Loucy (cell line): ENCODE data around the gene EFNA5.

Experiments
- EZH2phosphoT487 ChIP-seq: fragments of 200-600 bp; IDR thresholded peaks from 2 replicates; pipeline ENCODE4 v1.6.1; 2018; ENCODE audit warnings: antibody characterized with exemption, mild to moderate bottlenecking, moderate library complexity, borderline replicate concordance
- TF ChIP-seq, protein P1 (sequence below): fragments of 200-600 bp; sonication (generic); conservative IDR thresholded peaks from 2 replicates; pipeline ENCODE4 v1.5.1; 2014; ENCODE audit warnings: mild to moderate bottlenecking, antibody characterized with exemption, low read length

DNA sequence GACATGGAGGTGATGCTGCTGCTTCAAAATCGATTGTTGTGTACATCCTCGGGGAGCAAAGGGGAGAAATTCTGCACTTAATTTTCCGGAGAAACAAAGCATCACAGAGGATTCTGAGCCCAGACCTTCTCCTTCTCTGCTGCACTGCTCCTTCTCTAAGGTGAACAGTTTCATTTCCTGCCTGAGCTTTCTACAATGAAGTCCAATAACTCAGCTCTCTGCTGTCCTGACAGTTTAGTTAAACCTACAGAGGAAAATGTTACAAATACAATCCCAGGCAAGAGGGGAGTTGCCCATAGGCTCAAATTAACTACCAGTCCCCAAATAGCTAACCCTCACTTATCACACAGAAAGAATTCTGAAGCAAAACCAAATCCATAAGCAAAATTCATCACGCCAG lies 206.3 kb downstream of the EFNA5 start:
- TF ChIP-seq, protein P1, sequence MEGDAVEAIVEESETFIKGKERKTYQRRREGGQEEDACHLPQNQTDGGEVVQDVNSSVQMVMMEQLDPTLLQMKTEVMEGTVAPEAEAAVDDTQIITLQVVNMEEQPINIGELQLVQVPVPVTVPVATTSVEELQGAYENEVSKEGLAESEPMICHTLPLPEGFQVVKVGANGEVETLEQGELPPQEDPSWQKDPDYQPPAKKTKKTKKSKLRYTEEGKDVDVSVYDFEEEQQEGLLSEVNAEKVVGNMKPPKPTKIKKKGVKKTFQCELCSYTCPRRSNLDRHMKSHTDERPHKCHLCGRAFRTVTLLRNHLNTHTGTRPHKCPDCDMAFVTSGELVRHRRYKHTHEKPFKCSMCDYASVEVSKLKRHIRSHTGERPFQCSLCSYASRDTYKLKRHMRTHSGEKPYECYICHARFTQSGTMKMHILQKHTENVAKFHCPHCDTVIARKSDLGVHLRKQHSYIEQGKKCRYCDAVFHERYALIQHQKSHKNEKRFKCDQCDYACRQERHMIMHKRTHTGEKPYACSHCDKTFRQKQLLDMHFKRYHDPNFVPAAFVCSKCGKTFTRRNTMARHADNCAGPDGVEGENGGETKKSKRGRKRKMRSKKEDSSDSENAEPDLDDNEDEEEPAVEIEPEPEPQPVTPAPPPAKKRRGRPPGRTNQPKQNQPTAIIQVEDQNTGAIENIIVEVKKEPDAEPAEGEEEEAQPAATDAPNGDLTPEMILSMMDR: no peak
- TF ChIP-seq EZH2phosphoT487: no peak
